NT2/D1 (cell line): ENCODE results near the gene CCDC92.

Experiments
- YY1 ChIP-seq: IDR thresholded peaks from 2 replicates; pipeline ENCODE4 v1.6.1; 2011; ENCODE audit not compliant: insufficient read length, insufficient read depth
- ZNF274 ChIP-seq: IDR thresholded peaks from 2 replicates; pipeline ENCODE4 v1.6.1; 2011; ENCODE audit warnings: mild to moderate bottlenecking, low read depth, low read length

GRCh38 chr12:123998344-123998990, 25.8 kb upstream of the CCDC92 start:
- TF ChIP-seq YY1 (no peak), ZNF274 (no peak)
